ENCODE measurements around the gene HSH2D. TPM values are rescaled to one million over a fixed set of nuclear protein-coding genes. Genes with fewer than 3 reads are reported as not detected.
A peak's percentile ranks its signal among the peaks of the same experiment; 100 is the strongest.

The HSH2D gene
- total and polyA plus RNA-seq, 10 of the 15 experiments (the other 5 are each of a cell fraction or from before 2014, with no cell fraction given): 22.0 to 145 (median 89.3) TPM

GRCh38 chr19:16111909-16112752, 31.4 kb upstream of the HSH2D start:
- WGBS (ENCODE audit: insufficient coverage, insufficient replicate concordance, low lambda C conversion rate, missing lambda C conversion rate): 1% methylated on average over 31 of the region's 37 CpGs
- H3K79me2 ChIP-seq (ENCODE audit: control insufficient read depth, insufficient read depth, low read length): peaks cover 54% of the 10 kb centered on the region
- no peak for TF ChIP-seq CTCF (IDR thresholded peaks at IDR 0.05 in 2 of 3, conservative IDR thresholded peaks at IDR 0.05 in 1 of 3; ENCODE audit: control insufficient read depth in 2 of 3, extremely low read depth in 1 of 3, insufficient read depth in 1 of 3, low read depth in 3 of 3, low read length in 3 of 3)
- TF ChIP-seq YY1 (IDR thresholded peaks at IDR 0.05; ENCODE audit: low read depth, low read length): no peak
- TF ChIP-seq NR2C2 (IDR thresholded peaks at IDR 0.05; ENCODE audit: borderline replicate concordance, control insufficient read depth, insufficient read length, low read depth): no peak
- 0 out of 2 replicates have a peak, but pooled peaks have one; percentile 6 for TF ChIP-seq SIN3A (IDR thresholded peaks at IDR 0.05; ENCODE audit: low read depth, low read length)
- no peak for TF ChIP-seq MYB (IDR thresholded peaks at IDR 0.05; ENCODE audit: borderline replicate concordance, low read depth, low read length)
- no peak for TF ChIP-seq NR2C1 (IDR thresholded peaks at IDR 0.05)
- TF ChIP-seq RELA (IDR thresholded peaks at IDR 0.05; ENCODE audit: borderline replicate concordance, partially characterized antibody): no peak
- TF ChIP-seq ZBED1 (IDR thresholded peaks at IDR 0.05; ENCODE audit: borderline replicate concordance): no peak
- peak; percentile 72 for TF ChIP-seq RELB (IDR thresholded peaks at IDR 0.05; ENCODE audit: low read depth)
- 0 out of 2 replicates have a peak, but pooled peaks have one; percentile 36 for TF ChIP-seq MXI1 (IDR thresholded peaks at IDR 0.05; ENCODE audit: low read depth, low read length)
- TF ChIP-seq POLR2AphosphoS2 (IDR thresholded peaks at IDR 0.05; ENCODE audit: low read depth, low read length): peak; percentile 12; the same call in 1 of the 2 replicates
- TF ChIP-seq MYC (IDR thresholded peaks at IDR 0.05; ENCODE audit: insufficient read depth, insufficient read length, insufficient replicate concordance, low read length, severe bottlenecking): no peak
- TF ChIP-seq, protein P1, sequence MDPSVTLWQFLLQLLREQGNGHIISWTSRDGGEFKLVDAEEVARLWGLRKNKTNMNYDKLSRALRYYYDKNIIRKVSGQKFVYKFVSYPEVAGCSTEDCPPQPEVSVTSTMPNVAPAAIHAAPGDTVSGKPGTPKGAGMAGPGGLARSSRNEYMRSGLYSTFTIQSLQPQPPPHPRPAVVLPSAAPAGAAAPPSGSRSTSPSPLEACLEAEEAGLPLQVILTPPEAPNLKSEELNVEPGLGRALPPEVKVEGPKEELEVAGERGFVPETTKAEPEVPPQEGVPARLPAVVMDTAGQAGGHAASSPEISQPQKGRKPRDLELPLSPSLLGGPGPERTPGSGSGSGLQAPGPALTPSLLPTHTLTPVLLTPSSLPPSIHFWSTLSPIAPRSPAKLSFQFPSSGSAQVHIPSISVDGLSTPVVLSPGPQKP (IDR thresholded peaks at IDR 0.05; ENCODE audit: low read depth, low read length): no peak
- no peak for TF ChIP-seq SKIL (IDR thresholded peaks at IDR 0.05; ENCODE audit: low read depth, poor library complexity, severe bottlenecking)

More at GRCh38 chr19:16111909-16112752, 31.4 kb upstream of the HSH2D start:
- no peaks in the 10 kb centered on the region for H3K9me3 ChIP-seq (replicated peaks; ENCODE audit: control insufficient read depth, insufficient read depth, low read length)
- DNase-seq (ENCODE audit: low read depth, low spot score): no peak
- ChIA-PET SMC1A (ENCODE audit: uncharacterized antibody, unreplicated experiment) (interaction anchor here (0.7 to 3.7 kb wide), 9 partner anchors 10 to 71 kb away, joined by 3 to 20 read pairs (median 7); partner anchors contain the start of gene HSH2D), RAD21 (ENCODE audit: unreplicated experiment) (interaction anchor here (0.6 to 2.0 kb wide), 7 partner anchors 32 to 73 kb away, joined by 3 to 14 read pairs (median 5); partner anchors contain the start of genes FAM32A and HSH2D), CTCF (interaction anchor here (1.0 to 5.3 kb wide), 11 partner anchors 27 to 147 kb away, joined by 4 to 26 read pairs (median 10); partner anchors contain the start of genes FAM32A and HSH2D), POLR2A (interaction anchor here (0.7 to 11.3 kb wide), 6 partner anchors 17 to 39 kb away, joined by 3 to 174 read pairs (median 4); partner anchors contain the start of gene HSH2D)
- H2AFZ ChIP-seq (ENCODE audit: control insufficient read depth, low read depth, low read length): no peak overlapping the region; the same call in 1 of the 2 replicates
- H3K9ac ChIP-seq (ENCODE audit: control insufficient read depth, insufficient read depth, low read length): peak overlapping the region; percentile 97
- no peaks in the 10 kb centered on the region for H3K27me3 ChIP-seq (replicated peaks in 1 of 2; ENCODE audit: control insufficient read depth in 2 of 2, insufficient read depth in 2 of 2, low read length in 1 of 2)
- peaks cover 35% of the 10 kb centered on the region for H3K4me1 ChIP-seq (ENCODE audit: control insufficient read depth, insufficient read depth, low read length)
- peak overlapping the region; percentile 100 for H3K4me3 ChIP-seq
- no peak for FAIRE-seq
- H4K20me1 ChIP-seq (ENCODE audit: control insufficient read depth, insufficient read depth): no peaks in the 10 kb centered on the region
- peak overlapping the region; percentile 88 for H3K4me2 ChIP-seq (ENCODE audit: control insufficient read depth, insufficient read depth)
- peak overlapping the region; percentile 94 for H3K27ac ChIP-seq (ENCODE audit: control insufficient read depth, insufficient read depth)
- H3K36me3 ChIP-seq (ENCODE audit: control insufficient read depth in 2 of 2, insufficient read depth in 2 of 2, low read length in 1 of 2): peaks cover 0 to 4% of the 10 kb centered on the region in 2 experiments; a peak in 1 of 4 replicates
- BruUV-seq (replicated peaks): TSS peak; percentile 81
- ATAC-seq: peak; percentile 0; the same call in 2 of the 3 replicates
- intact Hi-C loops (cut with micrococcal nuclease; ENCODE audit: unreplicated experiment): loop anchor here (2.0 to 10.0 kb wide), 4 partner anchors 25 to 333 kb away; no protein-coding TSS in a partner anchor
- in situ Hi-C loops (cut with MboI): no loop called here
